NCI-H187 treated with DMSO at 0.1 percent for 48 hours (cell line): Measurements from ENCODE around the gene ADGRF1.
"Not testable (repeated sequence)": the region's sequence is repeated elsewhere in the genome, so short reads cannot be mapped to it uniquely, and the experiment has no call there.

Experiments
- DNase-seq: peaks from one replicate; lab custom pipeline; 2025; lab: John Stamatoyannopoulos, UW

Gene ADGRF1

DNA sequence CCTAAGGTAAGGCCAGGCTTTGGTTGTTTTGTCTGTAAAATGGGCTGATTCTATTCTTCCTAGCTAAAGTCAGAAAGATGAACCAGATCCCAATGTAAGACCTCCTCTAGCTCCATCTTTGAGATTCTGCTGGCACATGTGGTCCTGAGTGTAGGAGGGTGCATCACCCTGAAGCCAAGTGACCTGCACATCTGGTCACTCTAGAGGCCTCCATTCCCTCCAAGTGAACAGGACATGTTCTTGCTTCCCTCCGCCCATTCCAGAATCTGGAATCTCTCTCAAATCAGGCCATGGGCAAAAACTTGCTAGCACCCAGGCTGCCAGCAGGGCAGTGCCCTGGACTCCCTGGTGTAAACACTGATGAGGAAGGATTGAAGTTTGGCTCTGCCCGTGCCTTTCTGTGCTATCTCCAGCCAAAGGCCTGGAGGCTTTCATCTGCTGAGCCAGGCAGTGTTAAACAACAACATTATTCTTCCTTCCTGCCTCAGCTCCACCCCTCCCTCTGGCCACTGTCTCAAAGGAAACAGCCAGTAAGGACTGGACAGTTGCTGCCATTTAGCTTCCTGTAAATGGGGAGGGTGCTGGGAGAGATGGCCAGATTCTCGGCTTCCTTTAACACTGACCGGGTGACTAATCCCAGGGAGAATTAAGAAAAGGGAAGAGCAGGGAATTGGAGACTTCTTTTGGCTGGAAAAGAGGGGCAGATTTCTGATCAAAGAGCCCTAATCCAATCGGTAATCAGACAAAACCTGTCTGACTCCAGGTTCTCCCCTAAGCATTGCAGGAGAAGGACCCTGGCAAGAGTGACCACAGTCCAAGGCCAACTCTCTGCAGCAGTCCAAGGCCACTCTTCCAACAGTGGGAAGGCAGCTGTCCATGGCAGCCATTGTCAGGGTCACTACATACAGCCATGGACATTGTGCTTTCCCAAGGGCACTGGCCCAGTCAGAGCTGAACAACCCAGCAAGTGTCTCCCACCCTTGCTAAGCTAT, 19.5 kb upstream of the ADGRF1 start:
- DNase-seq = no peak

DNA sequence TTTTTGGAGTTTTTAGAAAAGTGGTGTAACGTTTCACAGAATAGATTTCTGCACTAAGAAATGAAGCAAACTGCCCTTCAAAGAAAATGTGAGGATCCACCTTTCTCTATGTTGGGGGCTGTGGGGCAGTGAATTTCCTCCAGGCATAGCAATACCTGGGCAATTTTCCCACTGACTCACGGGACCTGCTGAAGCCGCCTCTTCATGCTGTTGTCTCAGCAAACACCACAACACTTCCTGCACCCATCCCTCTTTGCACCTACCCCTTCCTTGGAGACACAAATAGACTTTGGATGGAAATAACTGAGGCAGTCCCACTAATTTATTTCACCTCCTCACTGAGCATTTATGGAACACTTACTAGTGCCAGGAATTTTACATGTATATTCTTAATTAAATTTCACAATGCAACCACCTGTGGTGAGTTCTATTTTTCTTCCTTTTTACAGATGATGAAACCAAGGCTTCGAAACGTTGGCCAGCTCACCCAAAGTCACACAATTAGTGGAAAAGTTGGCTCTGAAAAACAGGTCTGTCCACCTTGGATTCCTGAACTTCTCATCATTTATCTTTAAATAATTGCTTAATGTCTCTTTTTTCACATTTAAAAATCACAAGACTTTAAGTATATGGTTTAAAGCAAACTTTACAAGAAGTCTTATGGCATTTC, 17.2 kb upstream of the ADGRF1 start:
- no peak for DNase-seq

GRCh38 chr6:47057830-47058540, 15.9 kb upstream of the ADGRF1 start:
- no peak for DNase-seq

- DNase-seq = no peak
Measured at GRCh38 chr6:47056832-47057231, 14.7 kb upstream of the ADGRF1 start.

DNA sequence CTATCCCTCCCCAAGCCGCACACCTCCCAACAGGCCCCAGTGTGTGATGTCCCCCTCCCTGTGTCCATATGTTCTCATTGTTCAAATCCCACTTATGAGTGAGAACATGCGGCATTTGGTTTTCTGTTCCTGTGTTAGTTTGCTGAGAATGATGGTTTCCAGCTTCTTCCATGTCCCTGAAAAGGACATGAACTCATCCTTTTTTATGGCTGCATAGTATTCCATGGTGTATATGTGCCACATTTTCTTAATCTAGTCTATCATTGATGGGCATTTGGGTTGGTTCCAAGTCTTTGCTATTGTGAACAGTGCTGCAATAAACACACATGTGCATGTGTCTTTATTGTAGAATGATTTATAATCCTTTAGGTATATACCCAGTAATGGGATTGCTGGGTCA, 12.2 kb upstream of the ADGRF1 start:
- not testable (repeated sequence) for DNase-seq

DNA sequence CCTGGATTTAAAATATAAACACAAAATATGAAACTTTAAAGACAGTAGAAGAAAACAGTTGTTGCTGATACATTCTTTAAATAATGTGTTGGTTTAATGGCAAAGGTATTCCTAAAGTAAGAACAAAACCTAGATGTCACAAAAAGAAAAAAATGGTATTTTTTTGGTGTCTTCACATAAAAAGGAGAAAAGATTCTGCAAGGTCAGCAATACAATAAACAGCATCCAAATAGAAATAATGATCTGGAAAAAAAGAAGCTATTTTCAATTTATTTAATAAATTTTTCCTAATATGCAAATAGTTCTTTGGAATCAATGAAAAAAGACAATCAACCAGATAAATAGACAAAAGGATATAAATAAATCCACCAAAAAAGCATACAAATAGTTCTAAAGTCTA, 6.5 kb upstream of the ADGRF1 start:
- DNase-seq = no peak

GRCh38 chr6:47047479-47048407, 5.6 kb upstream of the ADGRF1 start:
- DNase-seq = no peak

GRCh38 chr6:47047097-47047478, 5.0 kb upstream of the ADGRF1 start:
- DNase-seq = no peak

- no peak for DNase-seq
Measured at GRCh38 chr6:47044397-47044796, 2.3 kb upstream of the ADGRF1 start.

GRCh38 chr6:47043286-47043685, 1.2 kb upstream of the ADGRF1 start:
- DNase-seq = no peak

- no peak for DNase-seq
Measured at GRCh38 chr6:47041741-47042140, 391 bp downstream of the ADGRF1 start.

GRCh38 chr6:47034926-47035325, 7.2 kb downstream of the ADGRF1 start:
- peak; percentile 75 for DNase-seq

DNA sequence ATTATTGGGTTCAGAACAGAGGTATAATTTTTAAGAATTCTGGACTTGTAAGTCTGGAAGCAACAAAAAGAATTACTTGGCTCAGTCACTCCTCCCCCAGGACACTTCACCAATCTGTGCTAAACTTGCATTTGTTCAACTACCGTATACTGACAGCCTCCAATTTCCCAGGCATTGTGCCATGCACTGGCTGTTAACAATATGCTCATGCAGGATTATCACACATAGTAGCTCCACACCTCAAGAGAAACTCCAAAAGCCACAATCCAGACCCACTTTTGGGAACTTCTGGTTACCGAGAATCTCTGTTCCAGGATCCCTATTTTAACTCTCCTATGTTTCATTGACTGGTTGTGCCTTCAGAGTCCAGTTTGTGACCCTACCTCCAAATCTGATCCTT, 7.7 kb downstream of the ADGRF1 start:
- no peak for DNase-seq

GRCh38 chr6:47032974-47033765, 9.0 kb downstream of the ADGRF1 start:
- DNase-seq = no peak

GRCh38 chr6:47031656-47032055, 10.5 kb downstream of the ADGRF1 start:
- DNase-seq = no peak

DNA sequence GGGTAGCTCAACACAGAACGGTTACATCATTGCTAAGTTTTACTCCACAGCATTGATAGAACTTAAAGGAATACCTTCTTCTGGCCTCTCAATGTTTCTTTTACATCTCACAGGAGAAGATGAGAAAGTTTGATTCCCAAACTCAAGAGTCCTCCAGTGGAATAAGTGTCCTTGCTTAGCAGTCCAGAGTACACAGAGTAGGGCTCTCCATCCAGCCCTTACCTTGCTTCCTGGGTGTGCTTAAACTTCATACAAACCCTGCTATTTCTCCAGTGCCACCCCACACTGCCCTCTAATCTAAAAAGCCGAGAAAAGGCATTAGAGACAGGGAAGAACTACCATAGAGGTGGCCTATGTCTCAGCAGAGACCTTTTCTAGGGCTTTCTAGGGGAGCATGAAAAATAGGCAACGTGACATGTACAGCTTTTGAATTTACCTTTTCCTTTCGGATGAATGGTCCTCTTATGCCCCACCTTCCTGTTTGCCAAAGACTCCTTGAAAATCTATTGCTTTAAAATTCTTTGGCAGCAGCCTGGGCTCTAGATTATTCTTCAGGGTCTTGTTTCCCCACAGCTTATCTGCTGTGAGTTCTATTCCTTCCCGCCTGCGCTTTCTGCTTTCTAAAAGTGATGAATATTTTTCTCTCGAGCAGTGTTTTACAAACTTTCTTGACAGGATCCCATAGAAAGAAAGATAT, 12.1 kb downstream of the ADGRF1 start:
- no peak for DNase-seq

GRCh38 chr6:47028835-47029360, 13.2 kb downstream of the ADGRF1 start:
- no peak for DNase-seq

GRCh38 chr6:47027315-47027714, 14.8 kb downstream of the ADGRF1 start:
- DNase-seq = no peak

DNA sequence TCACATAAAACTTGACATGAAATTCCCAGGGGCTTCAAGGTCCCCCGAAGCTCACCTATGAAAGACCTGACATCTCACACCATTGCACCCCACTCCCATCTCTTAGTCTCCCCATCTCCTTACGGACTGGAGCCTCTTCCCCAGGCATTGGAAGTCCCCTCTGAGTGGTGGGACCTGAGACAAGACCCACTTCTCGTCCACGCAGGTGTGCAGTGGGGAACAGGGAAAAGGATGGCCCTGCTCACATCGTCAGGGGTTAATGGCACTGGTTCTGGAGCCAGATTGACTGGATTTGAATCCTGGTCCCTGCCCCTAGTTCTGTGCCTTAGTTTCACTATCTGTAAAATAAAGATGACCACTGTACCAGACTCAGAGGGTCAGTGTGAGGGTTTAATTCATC, 15.5 kb downstream of the ADGRF1 start:
- no peak for DNase-seq

GRCh38 chr6:47023573-47023972, 18.6 kb downstream of the ADGRF1 start:
- DNase-seq = no peak
